HepG2 (cell line): ENCODE measurements around the gene CARD16. TPM values are rescaled to one million over a fixed set of nuclear protein-coding genes. Genes with fewer than 3 reads are reported as not detected.

ENCODE experiments used
- ATAC-seq: fragments of 200-7000 bp; cut with Tn5 transposase; 3 replicates; pipeline ENCODE4 v1.9.1; 2020; ENCODE audit warnings: mild to moderate bottlenecking, moderate library complexity
- BruUV-seq: library from RNA; stranded (reverse); fragments of 400-500 nt; replicated peaks from 2 replicates; lab custom pipeline; 2021; lab: Mats Ljungman, UMichigan
- CTCF ChIA-PET: fragments of 300-600 bp; formaldehyde crosslinking; extraction: SDS; loops from one replicate; lab custom pipeline; 2021; ENCODE audit warnings: low total read pairs, inconsistent platforms, low intra/inter-chr PET ratio; lab: Yijun Ruan, JAX
- POLR2A ChIA-PET: fragments of 350-600 bp; sonication (Branson Sonifier 250); formaldehyde crosslinking; loops from one replicate; lab custom pipeline; 2020; ENCODE audit warnings: antibody characterized with exemption, inconsistent platforms; lab: Yijun Ruan, JAX
- DNase-seq: peaks from one replicate; pipeline ENCODE4 v3.0.0-alpha.2; 2015; ENCODE audit warnings: low spot score
- FAIRE-seq: peaks from 3 replicates; lab custom pipeline; 2011; peaks lifted over from hg19 to GRCh38; lab: Jason Lieb, UNC
- H2AFZ ChIP-seq: one replicate; pipeline ENCODE4 v1.6.1; 2011; ENCODE audit warnings: low read length, inconsistent platforms
- H3K27ac ChIP-seq: fragments of 300-600 bp; 3 replicates; pipeline ENCODE4 v1.8.0; 2011; ENCODE audit warnings: mixed run types, mild to moderate bottlenecking, mixed read lengths, low read length, inconsistent platforms; ENCODE audit not compliant: insufficient read depth; ENCODE audit errors: extremely low read length
- H3K27me3 ChIP-seq, 2 experiments: fragments of 200-600 bp in 1 of 2; 2 replicates in 1 of 2; 3 replicates in 1 of 2; pipeline versions ENCODE4 v1.6.0 to v1.8.0; 2011; ENCODE audit warnings: low read length in 2 of 2, mild to moderate bottlenecking in 2 of 2, moderate library complexity in 2 of 2, inconsistent platforms in 1 of 2; ENCODE audit not compliant: insufficient read depth in 2 of 2, control insufficient read depth in 1 of 2
- H3K36me3 ChIP-seq, 2 experiments: fragments of 200-600 bp in 1 of 2; replicated peaks in 1 of 2; 2 replicates in 1 of 2; 3 replicates in 1 of 2; pipeline versions ENCODE4 v1.5.1 to v1.8.0; 2011; ENCODE audit warnings: low read length in 2 of 2, inconsistent platforms in 1 of 2; ENCODE audit not compliant: insufficient read depth in 2 of 2, control insufficient read depth in 1 of 2
- H3K4me1 ChIP-seq: 2 replicates; pipeline ENCODE4 v1.5.1; 2012; ENCODE audit warnings: low read length, inconsistent platforms; ENCODE audit not compliant: insufficient read depth
- H3K4me2 ChIP-seq: 2 replicates; pipeline ENCODE4 v1.6.0; 2011; ENCODE audit warnings: low read depth, low read length, inconsistent platforms
- H3K4me3 ChIP-seq, 3 experiments: fragments of 200-600 bp in 1 of 3; sonication (generic), shearing (Covaris generic) in 1 of 3; replicated peaks in 1 of 3; 2 replicates each; pipeline ENCODE4 v1.5.1; 2011 to 2016; ENCODE audit warnings: low read length in 3 of 3, inconsistent platforms in 2 of 3, low read depth in 2 of 3, mild to moderate bottlenecking in 2 of 3, control low read depth in 1 of 3, mixed read lengths in 1 of 3; ENCODE audit not compliant: insufficient read depth in 1 of 3
- H3K79me2 ChIP-seq: one replicate; pipeline ENCODE4 v1.6.1; 2011; ENCODE audit warnings: low read length, inconsistent platforms; ENCODE audit not compliant: insufficient read depth
- H3K9ac ChIP-seq: 2 replicates; pipeline ENCODE4 v1.6.0; 2011; ENCODE audit warnings: mild to moderate bottlenecking, low read depth, low read length, inconsistent platforms; ENCODE audit not compliant: insufficient read depth
- H3K9me3 ChIP-seq: 2 replicates; pipeline ENCODE4 v1.5.1; 2012; ENCODE audit warnings: mild to moderate bottlenecking, low read length
- H4K20me1 ChIP-seq: 2 replicates; pipeline ENCODE4 v1.6.0; 2011; ENCODE audit warnings: inconsistent platforms, mild to moderate bottlenecking, low read length, moderate library complexity; ENCODE audit not compliant: insufficient read depth
- AGO1 ChIP-seq: fragments of 200-400 bp; formaldehyde crosslinking; IDR thresholded peaks from 2 replicates; pipeline ENCODE4 v1.6.1; 2017; ENCODE audit warnings: mild to moderate bottlenecking, low read depth, low read length, moderate library complexity; ENCODE audit not compliant: poor library complexity, severe bottlenecking
- BRD4 ChIP-seq: sonication (generic); formaldehyde crosslinking; IDR thresholded peaks from 2 replicates; pipeline ENCODE4 v1.4.0; 2020; ENCODE audit warnings: missing genetic modification reagents
- ERF ChIP-seq: IDR thresholded peaks from 2 replicates; pipeline ENCODE4 v1.6.1; 2018; ENCODE audit warnings: missing biosample characterization, missing genetic modification reagents
- KLF12 ChIP-seq: sonication (generic); formaldehyde crosslinking; IDR thresholded peaks from 2 replicates; pipeline ENCODE4 v1.4.0; 2020; ENCODE audit warnings: missing genetic modification reagents, borderline replicate concordance
- LCORL ChIP-seq, 2 experiments: fragments of 450-650 bp in 1 of 2; sonication (generic) in 1 of 2; formaldehyde crosslinking in 1 of 2; IDR thresholded peaks; 2 replicates each; pipeline versions ENCODE4 v1.5.0 to v1.6.1; 2017 to 2020; ENCODE audit warnings: antibody characterized with exemption in 1 of 2, missing genetic modification reagents in 1 of 2
- PHF8 ChIP-seq: sonication (generic); formaldehyde crosslinking; IDR thresholded peaks from 2 replicates; pipeline ENCODE4 v1.5.0; 2020; ENCODE audit warnings: missing genetic modification reagents
- PRDM4 ChIP-seq: sonication (generic); formaldehyde crosslinking; IDR thresholded peaks from 2 replicates; pipeline ENCODE4 v1.9.0; 2021; ENCODE audit warnings: missing genetic modification reagents, borderline replicate concordance
- RBFOX2 ChIP-seq: fragments of 200-400 bp; formaldehyde crosslinking; IDR thresholded peaks from 2 replicates; pipeline ENCODE4 v1.6.1; 2017; ENCODE audit warnings: low read depth, mild to moderate bottlenecking, low read length
- SOX5 ChIP-seq: IDR thresholded peaks from 2 replicates; pipeline ENCODE4 v1.6.1; 2016; ENCODE audit warnings: borderline replicate concordance
- ZBTB2 ChIP-seq: sonication (generic); formaldehyde crosslinking; IDR thresholded peaks from 2 replicates; pipeline ENCODE4 v1.8.0; 2022; ENCODE audit warnings: low read depth, missing genetic modification reagents
- ZNF572 ChIP-seq: sonication (generic); formaldehyde crosslinking; IDR thresholded peaks from 2 replicates; pipeline ENCODE4 v1.5.1; 2020; ENCODE audit warnings: mild to moderate bottlenecking, missing genetic modification reagents
- ZNF644 ChIP-seq: IDR thresholded peaks from 2 replicates; pipeline ENCODE4 v1.6.1; 2016; ENCODE audit warnings: low read depth
- ZNF780A ChIP-seq: sonication (generic); formaldehyde crosslinking; IDR thresholded peaks from 2 replicates; pipeline ENCODE4 v1.8.0; 2022; ENCODE audit warnings: mild to moderate bottlenecking, missing genetic modification reagents, moderate library complexity
- ZNF878 ChIP-seq: sonication (generic); formaldehyde crosslinking; IDR thresholded peaks from 2 replicates; pipeline ENCODE4 v1.8.1; 2023; ENCODE audit warnings: mild to moderate bottlenecking, missing genetic modification reagents, moderate library complexity
- WGBS: methylation state at CpG from one replicate; pipeline ENCODE4 v1.1.6; 2017; ENCODE audit warnings: low lambda C conversion rate; 5-methylcytosine and 5-hydroxymethylcytosine counted together
- in situ Hi-C: cut with HindIII; loops from 2 replicates; pipeline ENCODE4 v1.10.0; 2017; ENCODE audit warnings: low pct_unique_long_range_greater_than_20kb; ENCODE audit not compliant: extremely low pct_ligation_motif_present
- intact Hi-C: fragments of 100-400 bp; cut with micrococcal nuclease; formaldehyde crosslinking; loops from one replicate; pipeline ENCODE4 v1.10.0; 2022; ENCODE audit not compliant: unreplicated experiment
- polyA plus RNA-seq, 8 experiments: library from polyadenylated mRNA; depleted of rRNA in 3 of 8; stranded (reverse) in 7 of 8; unstranded in 1 of 8; fragments of >200 nt; fragmentation: Illumina TruSeq in 4 of 8; extraction: Trizol in 4 of 8; gene quantifications; 2 replicates each; pipeline versions ENCODE4 v1.2.1 to v1.2.3, GENCODE V29; 2011 to 2016; ENCODE audit warnings: low read depth in 4 of 8, missing spikeins in 1 of 8, mixed read lengths in 1 of 8; ENCODE audit not compliant: insufficient read depth in 1 of 8
- total RNA-seq, 5 experiments: library from RNA; depleted of rRNA; stranded (reverse); fragments of >200 nt; fragmentation: Illumina TruSeq; extraction: Trizol; gene quantifications; 2 replicates each; pipeline ENCODE4 v1.2.3, GENCODE V29; 2016; ENCODE audit warnings: low read depth in 1 of 5
- TF ChIP-seq, protein P1 (sequence below): IDR thresholded peaks from 2 replicates; pipeline ENCODE4 v1.6.1; 2018; ENCODE audit warnings: missing genetic modification reagents
- TF ChIP-seq, protein P2 (sequence below): sonication (generic); formaldehyde crosslinking; conservative IDR thresholded peaks from 2 replicates; pipeline ENCODE4 v1.4.0; 2020; ENCODE audit warnings: missing genetic modification reagents

The CARD16 gene
- total and polyA plus RNA-seq, 2 of the 13 experiments (the other 11 are each of a cell fraction or from before 2014, with no cell fraction given) = 0.34 TPM; not detected in 1

DNA sequence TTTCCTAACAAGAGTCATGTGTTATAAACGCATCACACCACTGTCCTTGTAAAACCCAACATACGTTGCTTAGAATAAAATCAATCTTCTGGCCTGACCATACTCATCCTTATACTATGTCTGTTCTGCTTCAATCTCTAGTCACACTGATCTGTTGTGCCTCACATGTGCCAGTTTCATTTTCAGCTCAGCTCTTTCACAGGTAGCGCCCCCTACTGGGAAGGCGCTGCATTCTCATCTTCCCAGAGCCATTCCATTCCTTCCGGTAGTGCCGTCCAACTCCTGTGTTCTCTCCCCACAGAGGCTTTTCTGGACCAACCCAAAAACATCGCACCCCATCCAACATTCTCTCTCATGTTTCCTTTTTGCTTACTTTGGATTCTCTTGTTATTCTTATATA lies 44.3 kb downstream of the CARD16 start (continued):
- TF ChIP-seq ZBTB2 (CRISPR knock-in tag) (no peak), ZNF878 (CRISPR knock-in tag) (no peak), KLF12 (CRISPR knock-in tag) (no peak), SOX5 (CRISPR knock-in tag) (no peak), RBFOX2 (no peak), AGO1 (no peak), ZNF780A (CRISPR knock-in tag) (no peak)
- TF ChIP-seq, protein P1, sequence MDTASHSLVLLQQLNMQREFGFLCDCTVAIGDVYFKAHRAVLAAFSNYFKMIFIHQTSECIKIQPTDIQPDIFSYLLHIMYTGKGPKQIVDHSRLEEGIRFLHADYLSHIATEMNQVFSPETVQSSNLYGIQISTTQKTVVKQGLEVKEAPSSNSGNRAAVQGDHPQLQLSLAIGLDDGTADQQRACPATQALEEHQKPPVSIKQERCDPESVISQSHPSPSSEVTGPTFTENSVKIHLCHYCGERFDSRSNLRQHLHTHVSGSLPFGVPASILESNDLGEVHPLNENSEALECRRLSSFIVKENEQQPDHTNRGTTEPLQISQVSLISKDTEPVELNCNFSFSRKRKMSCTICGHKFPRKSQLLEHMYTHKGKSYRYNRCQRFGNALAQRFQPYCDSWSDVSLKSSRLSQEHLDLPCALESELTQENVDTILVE (CRISPR knock-in tag) = no peak

DNA sequence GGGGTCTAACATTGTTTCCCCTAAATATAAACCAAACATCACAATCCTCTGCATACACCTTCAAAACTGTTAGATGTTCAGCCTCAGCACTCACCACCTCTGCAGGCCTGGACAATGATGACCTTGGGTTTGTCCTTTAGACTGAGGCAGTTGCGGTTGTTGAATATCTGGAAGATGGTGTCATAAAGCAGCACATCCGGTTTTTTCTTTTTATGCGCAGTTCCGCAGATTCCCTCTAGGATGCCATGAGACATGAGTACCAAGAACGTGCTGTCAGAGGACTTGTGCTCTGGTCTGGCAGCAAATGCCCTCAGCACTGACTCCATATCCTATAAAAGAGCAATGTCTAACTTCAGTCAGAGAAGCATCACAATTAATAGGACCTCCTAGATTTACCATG lies 45.0 kb downstream of the CARD16 start:
- H3K4me3 ChIP-seq = no peak overlapping the region
- H3K27ac ChIP-seq = no peak overlapping the region
- BruUV-seq = no TSS peak
- H3K4me1 ChIP-seq = peaks cover 42% of the 10 kb centered on the region
- 29% methylated on average over 5 of the region's 5 CpGs for WGBS
- intact Hi-C loops = loop anchor here (5.0 kb wide), 1 partner anchor 132 kb away; no protein-coding TSS in a partner anchor
- peak; percentile 69 for ATAC-seq
- POLR2A ChIA-PET = no interaction called here
- in situ Hi-C loops = no loop called here
- no peaks in the 10 kb centered on the region for H3K27me3 ChIP-seq
- CTCF ChIA-PET = no interaction called here
- FAIRE-seq = peak; percentile 34
- DNase-seq = peak; percentile 71
- no peaks in the 10 kb centered on the region for H4K20me1 ChIP-seq
- no peak overlapping the region for H2AFZ ChIP-seq
- H3K36me3 ChIP-seq = no peaks in the 10 kb centered on the region
- H3K9me3 ChIP-seq = no peaks in the 10 kb centered on the region
- H3K9ac ChIP-seq = no peak overlapping the region
- no peak overlapping the region for H3K4me2 ChIP-seq
- H3K79me2 ChIP-seq = no peaks in the 10 kb centered on the region
- TF ChIP-seq, protein P2, sequence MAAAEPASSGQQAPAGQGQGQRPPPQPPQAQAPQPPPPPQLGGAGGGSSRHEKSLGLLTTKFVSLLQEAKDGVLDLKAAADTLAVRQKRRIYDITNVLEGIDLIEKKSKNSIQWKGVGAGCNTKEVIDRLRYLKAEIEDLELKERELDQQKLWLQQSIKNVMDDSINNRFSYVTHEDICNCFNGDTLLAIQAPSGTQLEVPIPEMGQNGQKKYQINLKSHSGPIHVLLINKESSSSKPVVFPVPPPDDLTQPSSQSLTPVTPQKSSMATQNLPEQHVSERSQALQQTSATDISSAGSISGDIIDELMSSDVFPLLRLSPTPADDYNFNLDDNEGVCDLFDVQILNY (CRISPR knock-in tag) = no peak
- no peak for TF ChIP-seq LCORL (IDR thresholded peaks at IDR 0.05)
- TF ChIP-seq LCORL (CRISPR knock-in tag; IDR thresholded peaks at IDR 0.05) = no peak
- TF ChIP-seq ZNF572 (CRISPR knock-in tag) = no peak
- 0 out of 2 replicates have a peak, but pooled peaks have one; percentile 10 for TF ChIP-seq ZNF644 (CRISPR knock-in tag)
- no peak for TF ChIP-seq PHF8 (CRISPR knock-in tag)
- no peak for TF ChIP-seq ERF (CRISPR knock-in tag)
- TF ChIP-seq BRD4 (CRISPR knock-in tag) = no peak
- no peak for TF ChIP-seq PRDM4 (CRISPR knock-in tag)
